HepG2 (cell line): ENCODE data around the gene CD163. TPM values are rescaled to one million over a fixed set of nuclear protein-coding genes. Genes with fewer than 3 reads are reported as not detected.

Source experiments
- ATAC-seq: fragments of 200-7000 bp; cut with Tn5 transposase; 3 replicates; pipeline ENCODE4 v1.9.1; 2020; ENCODE audit warnings: mild to moderate bottlenecking, moderate library complexity
- BruUV-seq: library from RNA; stranded (reverse); fragments of 400-500 nt; replicated peaks from 2 replicates; lab custom pipeline; 2021; lab: Mats Ljungman, UMichigan
- CTCF ChIA-PET: fragments of 300-600 bp; formaldehyde crosslinking; extraction: SDS; loops from one replicate; lab custom pipeline; 2021; ENCODE audit warnings: low total read pairs, inconsistent platforms, low intra/inter-chr PET ratio; lab: Yijun Ruan, JAX
- POLR2A ChIA-PET: fragments of 350-600 bp; sonication (Branson Sonifier 250); formaldehyde crosslinking; loops from one replicate; lab custom pipeline; 2020; ENCODE audit warnings: antibody characterized with exemption, inconsistent platforms; lab: Yijun Ruan, JAX
- DNase-seq: peaks from one replicate; pipeline ENCODE4 v3.0.0-alpha.2; 2015; ENCODE audit warnings: low spot score
- FAIRE-seq: peaks from 3 replicates; lab custom pipeline; 2011; peaks lifted over from hg19 to GRCh38; lab: Jason Lieb, UNC
- H2AFZ ChIP-seq: one replicate; pipeline ENCODE4 v1.6.1; 2011; ENCODE audit warnings: low read length, inconsistent platforms
- H3K27ac ChIP-seq: fragments of 300-600 bp; 3 replicates; pipeline ENCODE4 v1.8.0; 2011; ENCODE audit warnings: mixed run types, mild to moderate bottlenecking, mixed read lengths, low read length, inconsistent platforms; ENCODE audit not compliant: insufficient read depth; ENCODE audit errors: extremely low read length
- H3K27me3 ChIP-seq, 2 experiments: fragments of 200-600 bp in 1 of 2; 2 replicates in 1 of 2; 3 replicates in 1 of 2; pipeline versions ENCODE4 v1.6.0 to v1.8.0; 2011; ENCODE audit warnings: low read length in 2 of 2, mild to moderate bottlenecking in 2 of 2, moderate library complexity in 2 of 2, inconsistent platforms in 1 of 2; ENCODE audit not compliant: insufficient read depth in 2 of 2, control insufficient read depth in 1 of 2
- H3K36me3 ChIP-seq, 2 experiments: fragments of 200-600 bp in 1 of 2; replicated peaks in 1 of 2; 2 replicates in 1 of 2; 3 replicates in 1 of 2; pipeline versions ENCODE4 v1.5.1 to v1.8.0; 2011; ENCODE audit warnings: low read length in 2 of 2, inconsistent platforms in 1 of 2; ENCODE audit not compliant: insufficient read depth in 2 of 2, control insufficient read depth in 1 of 2
- H3K4me1 ChIP-seq: 2 replicates; pipeline ENCODE4 v1.5.1; 2012; ENCODE audit warnings: low read length, inconsistent platforms; ENCODE audit not compliant: insufficient read depth
- H3K4me2 ChIP-seq: 2 replicates; pipeline ENCODE4 v1.6.0; 2011; ENCODE audit warnings: low read depth, low read length, inconsistent platforms
- H3K4me3 ChIP-seq, 3 experiments: fragments of 200-600 bp in 1 of 3; sonication (generic), shearing (Covaris generic) in 1 of 3; replicated peaks in 1 of 3; 2 replicates each; pipeline ENCODE4 v1.5.1; 2011 to 2016; ENCODE audit warnings: low read length in 3 of 3, inconsistent platforms in 2 of 3, low read depth in 2 of 3, mild to moderate bottlenecking in 2 of 3, control low read depth in 1 of 3, mixed read lengths in 1 of 3; ENCODE audit not compliant: insufficient read depth in 1 of 3
- H3K79me2 ChIP-seq: one replicate; pipeline ENCODE4 v1.6.1; 2011; ENCODE audit warnings: low read length, inconsistent platforms; ENCODE audit not compliant: insufficient read depth
- H3K9ac ChIP-seq: 2 replicates; pipeline ENCODE4 v1.6.0; 2011; ENCODE audit warnings: mild to moderate bottlenecking, low read depth, low read length, inconsistent platforms; ENCODE audit not compliant: insufficient read depth
- H3K9me3 ChIP-seq: 2 replicates; pipeline ENCODE4 v1.5.1; 2012; ENCODE audit warnings: mild to moderate bottlenecking, low read length
- H4K20me1 ChIP-seq: 2 replicates; pipeline ENCODE4 v1.6.0; 2011; ENCODE audit warnings: inconsistent platforms, mild to moderate bottlenecking, low read length, moderate library complexity; ENCODE audit not compliant: insufficient read depth
- KAT7 ChIP-seq: IDR thresholded peaks from 2 replicates; pipeline ENCODE4 v1.6.1; 2018; ENCODE audit warnings: borderline replicate concordance, missing compliant biosample characterization
- MAFF ChIP-seq: IDR thresholded peaks from 2 replicates; pipeline ENCODE4 v1.6.1; 2011; ENCODE audit warnings: low read depth, low read length, improper control_type of control experiment
- MAFK ChIP-seq, 2 experiments: IDR thresholded peaks in 1 of 2; conservative IDR thresholded peaks in 1 of 2; 2 replicates each; pipeline ENCODE4 v1.6.1; 2011; ENCODE audit warnings: improper control_type of control experiment in 2 of 2, low read length in 2 of 2
- PHF21A ChIP-seq: sonication (generic); formaldehyde crosslinking; IDR thresholded peaks from 2 replicates; pipeline ENCODE4 v1.5.0; 2020; ENCODE audit warnings: mild to moderate bottlenecking, missing genetic modification reagents
- TCF7 ChIP-seq: sonication (generic); IDR thresholded peaks from 2 replicates; pipeline ENCODE4 v1.6.1; 2016; ENCODE audit warnings: antibody characterized with exemption, low read depth
- ZKSCAN8 ChIP-seq: IDR thresholded peaks from 2 replicates; pipeline ENCODE4 v1.6.1; 2016; ENCODE audit warnings: borderline replicate concordance, missing genetic modification reagents, missing compliant biosample characterization
- ZNF251 ChIP-seq: sonication (generic); formaldehyde crosslinking; IDR thresholded peaks from 2 replicates; pipeline ENCODE4 v1.9.0; 2021; ENCODE audit warnings: mild to moderate bottlenecking, missing genetic modification reagents
- WGBS: methylation state at CpG from one replicate; pipeline ENCODE4 v1.1.6; 2017; ENCODE audit warnings: low lambda C conversion rate; 5-methylcytosine and 5-hydroxymethylcytosine counted together
- in situ Hi-C: cut with HindIII; loops from 2 replicates; pipeline ENCODE4 v1.10.0; 2017; ENCODE audit warnings: low pct_unique_long_range_greater_than_20kb; ENCODE audit not compliant: extremely low pct_ligation_motif_present
- intact Hi-C: fragments of 100-400 bp; cut with micrococcal nuclease; formaldehyde crosslinking; loops from one replicate; pipeline ENCODE4 v1.10.0; 2022; ENCODE audit not compliant: unreplicated experiment
- polyA plus RNA-seq, 8 experiments: library from polyadenylated mRNA; depleted of rRNA in 3 of 8; stranded (reverse) in 7 of 8; unstranded in 1 of 8; fragments of >200 nt; fragmentation: Illumina TruSeq in 4 of 8; extraction: Trizol in 4 of 8; gene quantifications; 2 replicates each; pipeline versions ENCODE4 v1.2.1 to v1.2.3, GENCODE V29; 2011 to 2016; ENCODE audit warnings: low read depth in 4 of 8, missing spikeins in 1 of 8, mixed read lengths in 1 of 8; ENCODE audit not compliant: insufficient read depth in 1 of 8
- total RNA-seq, 5 experiments: library from RNA; depleted of rRNA; stranded (reverse); fragments of >200 nt; fragmentation: Illumina TruSeq; extraction: Trizol; gene quantifications; 2 replicates each; pipeline ENCODE4 v1.2.3, GENCODE V29; 2016; ENCODE audit warnings: low read depth in 1 of 5
- TF ChIP-seq, protein P1 (sequence below): sonication (generic); formaldehyde crosslinking; IDR thresholded peaks from 2 replicates; pipeline ENCODE4 v1.4.0; 2020; ENCODE audit warnings: missing genetic modification reagents
- TF ChIP-seq, protein P2 (sequence below): fragments of 450-650 bp; IDR thresholded peaks from 2 replicates; pipeline ENCODE4 v1.6.1; 2017; ENCODE audit warnings: mild to moderate bottlenecking
- TF ChIP-seq, protein P3 (sequence below): sonication (generic); formaldehyde crosslinking; IDR thresholded peaks from 2 replicates; pipeline ENCODE4 v1.4.0; 2020; ENCODE audit warnings: missing genetic modification reagents

CD163 gene
- total and polyA plus RNA-seq, 2 of the 13 experiments (the other 11 are each of a cell fraction or from before 2014, with no cell fraction given): not detected

DNA sequence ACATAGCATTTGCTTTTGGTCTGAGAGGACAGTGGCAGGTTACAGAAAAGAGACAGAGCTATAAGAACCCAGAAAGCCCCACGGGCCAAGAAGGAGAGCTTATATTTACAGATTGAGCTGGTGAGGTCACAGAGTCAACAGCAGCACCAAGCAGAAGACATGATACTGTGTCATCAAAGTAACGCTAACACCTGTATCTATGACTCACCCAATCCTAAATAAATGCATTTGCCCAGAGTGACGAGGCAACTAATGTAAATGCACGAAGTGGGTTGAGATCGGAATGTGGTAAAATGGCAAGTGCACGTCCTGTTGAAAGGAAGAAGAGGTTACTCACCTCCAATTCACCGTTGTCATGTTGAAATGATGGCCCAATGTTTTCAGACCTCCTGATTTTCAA lies 52.9 kb downstream of the CD163 start (continued):
- 0 out of 2 replicates have a peak, but pooled peaks have one; percentile 18 for TF ChIP-seq TCF7

DNA sequence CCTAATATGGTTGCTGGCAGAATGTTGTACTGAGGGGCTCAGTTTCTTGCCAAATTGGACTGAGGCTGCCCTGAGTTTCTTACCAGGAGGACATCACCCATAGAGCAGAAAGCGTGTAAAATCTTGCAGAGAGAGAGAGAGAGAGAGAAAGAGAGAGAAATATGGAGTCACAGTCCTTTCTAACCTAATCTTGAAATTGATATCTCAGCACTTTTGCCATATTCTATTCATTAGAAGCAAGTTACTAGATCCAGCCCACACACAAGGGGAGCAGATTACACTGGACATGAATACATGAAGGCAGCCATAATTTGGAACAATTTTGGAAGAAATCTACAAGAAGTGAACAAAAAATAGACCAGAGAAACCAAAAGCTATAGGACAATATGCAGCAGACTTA lies 55.5 kb downstream of the CD163 start:
- 0% methylated on average over 1 of the region's 1 CpG for WGBS
- CTCF ChIA-PET: no interaction called here
- no peak for DNase-seq
- intact Hi-C loops: no loop called here
- no peak for FAIRE-seq
- TF ChIP-seq PHF21A (CRISPR knock-in tag) (no peak), MAFK (conservative IDR thresholded peaks at IDR 0.05 in 1 of 2, IDR thresholded peaks at IDR 0.05 in 1 of 2; ENCODE audit: low read length in 2 of 2) (peak; percentile 50 to 62), MAFF (peak; percentile 46; the same call in 1 of the 2 replicates), ZKSCAN8 (CRISPR knock-in tag) (no peak), KAT7 (CRISPR knock-in tag) (no peak), ZNF251 (no peak)
- TF ChIP-seq, protein P1, sequence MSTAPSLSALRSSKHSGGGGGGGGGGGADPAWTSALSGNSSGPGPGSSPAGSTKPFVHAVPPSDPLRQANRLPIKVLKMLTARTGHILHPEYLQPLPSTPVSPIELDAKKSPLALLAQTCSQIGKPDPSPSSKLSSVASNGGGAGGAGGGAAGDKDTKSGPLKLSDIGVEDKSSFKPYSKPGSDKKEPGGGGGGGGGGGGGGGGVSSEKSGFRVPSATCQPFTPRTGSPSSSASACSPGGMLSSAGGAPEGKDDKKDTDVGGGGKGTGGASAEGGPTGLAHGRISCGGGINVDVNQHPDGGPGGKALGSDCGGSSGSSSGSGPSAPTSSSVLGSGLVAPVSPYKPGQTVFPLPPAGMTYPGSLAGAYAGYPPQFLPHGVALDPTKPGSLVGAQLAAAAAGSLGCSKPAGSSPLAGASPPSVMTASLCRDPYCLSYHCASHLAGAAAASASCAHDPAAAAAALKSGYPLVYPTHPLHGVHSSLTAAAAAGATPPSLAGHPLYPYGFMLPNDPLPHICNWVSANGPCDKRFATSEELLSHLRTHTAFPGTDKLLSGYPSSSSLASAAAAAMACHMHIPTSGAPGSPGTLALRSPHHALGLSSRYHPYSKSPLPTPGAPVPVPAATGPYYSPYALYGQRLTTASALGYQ: no peak
- TF ChIP-seq, protein P2, sequence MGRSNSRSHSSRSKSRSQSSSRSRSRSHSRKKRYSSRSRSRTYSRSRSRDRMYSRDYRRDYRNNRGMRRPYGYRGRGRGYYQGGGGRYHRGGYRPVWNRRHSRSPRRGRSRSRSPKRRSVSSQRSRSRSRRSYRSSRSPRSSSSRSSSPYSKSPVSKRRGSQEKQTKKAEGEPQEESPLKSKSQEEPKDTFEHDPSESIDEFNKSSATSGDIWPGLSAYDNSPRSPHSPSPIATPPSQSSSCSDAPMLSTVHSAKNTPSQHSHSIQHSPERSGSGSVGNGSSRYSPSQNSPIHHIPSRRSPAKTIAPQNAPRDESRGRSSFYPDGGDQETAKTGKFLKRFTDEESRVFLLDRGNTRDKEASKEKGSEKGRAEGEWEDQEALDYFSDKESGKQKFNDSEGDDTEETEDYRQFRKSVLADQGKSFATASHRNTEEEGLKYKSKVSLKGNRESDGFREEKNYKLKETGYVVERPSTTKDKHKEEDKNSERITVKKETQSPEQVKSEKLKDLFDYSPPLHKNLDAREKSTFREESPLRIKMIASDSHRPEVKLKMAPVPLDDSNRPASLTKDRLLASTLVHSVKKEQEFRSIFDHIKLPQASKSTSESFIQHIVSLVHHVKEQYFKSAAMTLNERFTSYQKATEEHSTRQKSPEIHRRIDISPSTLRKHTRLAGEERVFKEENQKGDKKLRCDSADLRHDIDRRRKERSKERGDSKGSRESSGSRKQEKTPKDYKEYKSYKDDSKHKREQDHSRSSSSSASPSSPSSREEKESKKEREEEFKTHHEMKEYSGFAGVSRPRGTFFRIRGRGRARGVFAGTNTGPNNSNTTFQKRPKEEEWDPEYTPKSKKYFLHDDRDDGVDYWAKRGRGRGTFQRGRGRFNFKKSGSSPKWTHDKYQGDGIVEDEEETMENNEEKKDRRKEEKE: no peak
- TF ChIP-seq, protein P3, sequence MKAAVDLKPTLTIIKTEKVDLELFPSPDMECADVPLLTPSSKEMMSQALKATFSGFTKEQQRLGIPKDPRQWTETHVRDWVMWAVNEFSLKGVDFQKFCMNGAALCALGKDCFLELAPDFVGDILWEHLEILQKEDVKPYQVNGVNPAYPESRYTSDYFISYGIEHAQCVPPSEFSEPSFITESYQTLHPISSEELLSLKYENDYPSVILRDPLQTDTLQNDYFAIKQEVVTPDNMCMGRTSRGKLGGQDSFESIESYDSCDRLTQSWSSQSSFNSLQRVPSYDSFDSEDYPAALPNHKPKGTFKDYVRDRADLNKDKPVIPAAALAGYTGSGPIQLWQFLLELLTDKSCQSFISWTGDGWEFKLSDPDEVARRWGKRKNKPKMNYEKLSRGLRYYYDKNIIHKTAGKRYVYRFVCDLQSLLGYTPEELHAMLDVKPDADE (CRISPR knock-in tag): no peak
- ATAC-seq: no peak
- no peaks in the 10 kb centered on the region for H4K20me1 ChIP-seq
- POLR2A ChIA-PET: no interaction called here
- H3K79me2 ChIP-seq: no peaks in the 10 kb centered on the region
- no peaks in the 10 kb centered on the region for H3K9me3 ChIP-seq
- no TSS peak for BruUV-seq
- no peaks in the 10 kb centered on the region for H3K4me1 ChIP-seq
- H3K27ac ChIP-seq: no peak overlapping the region
- in situ Hi-C loops: no loop called here
- H2AFZ ChIP-seq: no peak overlapping the region
- no peak overlapping the region for H3K4me3 ChIP-seq
- H3K9ac ChIP-seq: no peak overlapping the region
- no peak overlapping the region for H3K4me2 ChIP-seq
- H3K36me3 ChIP-seq: no peaks in the 10 kb centered on the region
- H3K27me3 ChIP-seq: no peaks in the 10 kb centered on the region
